ENCODE measurements around the gene BSN. TPM values are rescaled to one million over a fixed set of nuclear protein-coding genes. Genes with fewer than 3 reads are reported as not detected.

Gene BSN
- total RNA-seq, 1 experiment from 2014 or later, result 0.87 TPM

GRCh38 chr3:49616491-49616941 is 62.2 kb downstream of the BSN start:
- ATAC-seq (no peak), DNase-seq (ENCODE audit: low read depth, low spot score) (no peak)
- no peak overlapping the region for H3K27ac ChIP-seq (ENCODE audit: low read length)
- no peaks in the 10 kb centered on the region for H3K27me3 ChIP-seq (ENCODE audit: control insufficient read depth, insufficient read depth, low read length)
- ChIA-PET CTCF (no interaction called here), POLR2A (no interaction called here)
- no peaks in the 10 kb centered on the region for H3K36me3 ChIP-seq (ENCODE audit: control insufficient read depth, insufficient read depth, low read length)
- no peak overlapping the region for H3K4me3 ChIP-seq (ENCODE audit: low read depth in 2 of 2, low read length in 2 of 2)
- no TSS peak for BruUV-seq (replicated peaks)
- no peaks in the 10 kb centered on the region for H3K4me1 ChIP-seq (ENCODE audit: control insufficient read depth, insufficient read depth, low read length)
- intact Hi-C loops (cut with micrococcal nuclease; ENCODE audit: unreplicated experiment) (no loop called here), in situ Hi-C loops (cut with HindIII; ENCODE audit: low pct_unique_long_range_greater_than_20kb, low sequenced_read_pairs) (no loop called here)
- no peak for TF ChIP-seq SIN3A (IDR thresholded peaks at IDR 0.05; ENCODE audit: borderline replicate concordance, insufficient read depth, low read depth, low read length)
- no peak for TF ChIP-seq CTCF (IDR thresholded peaks at IDR 0.05)
- TF ChIP-seq REST (IDR thresholded peaks at IDR 0.05; ENCODE audit: insufficient read depth in 1 of 2, low read depth in 2 of 2, low read length in 1 of 2), result no peak
- no peak for TF ChIP-seq POLR2AphosphoS5 (IDR thresholded peaks at IDR 0.05; ENCODE audit: low read depth, low read length)
- TF ChIP-seq TCF7L2 (IDR thresholded peaks at IDR 0.05; ENCODE audit: low read depth, low read length), result no peak
- no peaks in the 10 kb centered on the region for H3K9me3 ChIP-seq (ENCODE audit: control insufficient read depth, insufficient read depth, low read depth, low read length)

GRCh38 chr3:49617390-49618013 is 63.2 kb downstream of the BSN start:
- intact Hi-C loops (cut with micrococcal nuclease; ENCODE audit: unreplicated experiment), result no loop called here

More at GRCh38 chr3:49617390-49618013, 63.2 kb downstream of the BSN start:
- DNase-seq (ENCODE audit: low read depth, low spot score), result no peak
- Histone ChIP-seq H3K9me3 (ENCODE audit: control insufficient read depth, insufficient read depth, low read depth, low read length) (no peaks in the 10 kb centered on the region), H3K4me1 (ENCODE audit: control insufficient read depth, insufficient read depth, low read length) (no peaks in the 10 kb centered on the region), H3K36me3 (ENCODE audit: control insufficient read depth, insufficient read depth, low read length) (no peaks in the 10 kb centered on the region), H3K27me3 (ENCODE audit: control insufficient read depth, insufficient read depth, low read length) (no peaks in the 10 kb centered on the region; the same call in 1 of the 2 replicates), H3K27ac (ENCODE audit: low read length) (no peak overlapping the region), H3K4me3 (ENCODE audit: low read depth in 2 of 2, low read length in 2 of 2) (no peak overlapping the region)
- ChIA-PET POLR2A (no interaction called here), CTCF (no interaction called here)
- in situ Hi-C loops (cut with HindIII; ENCODE audit: low pct_unique_long_range_greater_than_20kb, low sequenced_read_pairs), result no loop called here
- no TSS peak for BruUV-seq (replicated peaks)
- ATAC-seq, result no peak
- no peak for TF ChIP-seq POLR2AphosphoS5 (IDR thresholded peaks at IDR 0.05; ENCODE audit: low read depth, low read length)
- no peak for TF ChIP-seq CTCF (IDR thresholded peaks at IDR 0.05)
- TF ChIP-seq TCF7L2 (IDR thresholded peaks at IDR 0.05; ENCODE audit: low read depth, low read length), result no peak
- no peak for TF ChIP-seq REST (IDR thresholded peaks at IDR 0.05; ENCODE audit: insufficient read depth in 1 of 2, low read depth in 2 of 2, low read length in 1 of 2)
